ENCODE results near the gene CNTN4. TPM values are rescaled to one million over a fixed set of nuclear protein-coding genes. Genes with fewer than 3 reads are reported as not detected.

CNTN4 gene
- total and polyA plus RNA-seq, 4 donors: 1.2 to 3.8 (median 2.6) TPM

DNA sequence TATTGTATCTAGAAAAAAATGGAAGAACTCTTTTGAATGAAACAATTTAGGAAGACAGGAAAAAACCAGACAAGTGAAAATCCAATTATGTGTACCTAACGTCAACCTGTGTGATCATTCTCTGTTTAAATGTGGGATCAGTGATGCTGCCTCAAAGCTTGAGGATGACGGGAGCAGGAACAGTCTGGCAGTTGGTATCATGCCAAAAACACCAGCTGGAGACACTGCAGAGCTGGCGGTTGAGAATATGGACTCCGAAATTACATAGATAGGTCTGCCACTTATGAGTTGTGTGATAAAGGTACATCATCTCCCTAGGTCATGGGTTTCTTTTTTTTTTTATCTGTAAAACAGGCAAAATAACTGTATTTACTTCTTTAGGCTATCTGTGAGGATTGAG is 480.5 kb downstream of the CNTN4 start:
- TF ChIP-seq HNF4A (conservative IDR thresholded peaks at IDR 0.05): no peak
- 70% methylated on average over 4 of the region's 4 CpGs for WGBS
- Histone ChIP-seq H3K4me3 (ENCODE audit: low read depth in 1 of 3, low read length in 3 of 3) (no peak overlapping the region), H3K9me3 (ENCODE audit: control insufficient read depth in 4 of 4, low read length in 3 of 4) (no peaks in the 10 kb centered on the region), H3K36me3 (ENCODE audit: control insufficient read depth in 4 of 4, insufficient read depth in 3 of 4, low read depth in 1 of 4, low read length in 3 of 4) (no peaks in the 10 kb centered on the region), H3K9ac (ENCODE audit: low read depth in 1 of 2, low read length in 2 of 2) (no peak overlapping the region), H3K27me3 (ENCODE audit: control insufficient read depth in 4 of 4, insufficient read depth in 4 of 4, low read length in 3 of 4) (peaks cover 0 to 2% (median 0%) of the 10 kb centered on the region in 4 donors), H3K4me1 (ENCODE audit: control insufficient read depth in 4 of 4, insufficient read depth in 4 of 4, low read length in 3 of 4) (no peaks in the 10 kb centered on the region), H3K27ac (ENCODE audit: low read depth in 1 of 2, low read length in 2 of 2) (no peak overlapping the region)
- no peak for DNase-seq (ENCODE audit: low spot score)

DNA sequence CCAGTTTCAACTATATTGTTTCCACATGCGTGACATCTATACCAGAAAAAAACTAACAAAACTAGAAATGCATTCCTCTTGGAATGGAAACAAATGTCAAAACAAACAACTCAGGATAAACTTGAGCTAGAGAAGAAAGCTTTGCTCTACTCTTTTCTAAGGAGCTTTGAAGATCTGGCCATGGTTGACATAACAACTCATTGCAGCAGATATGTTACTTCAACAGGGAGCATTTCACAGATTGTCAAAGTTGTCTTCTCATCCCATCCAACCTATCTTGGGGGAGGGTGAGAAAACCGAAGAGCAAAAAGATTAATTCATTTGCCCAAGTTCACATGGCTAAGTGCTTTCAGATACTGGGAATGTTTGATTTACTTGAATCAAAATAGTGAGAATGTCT is 484.4 kb downstream of the CNTN4 start:
- Histone ChIP-seq H3K36me3 (ENCODE audit: control insufficient read depth in 4 of 4, insufficient read depth in 3 of 4, low read depth in 1 of 4, low read length in 3 of 4) (no peaks in the 10 kb centered on the region), H3K4me3 (ENCODE audit: low read depth in 1 of 3, low read length in 3 of 3) (no peak overlapping the region), H3K4me1 (ENCODE audit: control insufficient read depth in 4 of 4, insufficient read depth in 4 of 4, low read length in 3 of 4) (no peaks in the 10 kb centered on the region), H3K27me3 (ENCODE audit: control insufficient read depth in 4 of 4, insufficient read depth in 4 of 4, low read length in 3 of 4) (peaks cover 0 to 2% (median 0%) of the 10 kb centered on the region in 4 donors), H3K9me3 (ENCODE audit: control insufficient read depth in 4 of 4, low read length in 3 of 4) (no peaks in the 10 kb centered on the region), H3K9ac (ENCODE audit: low read depth in 1 of 2, low read length in 2 of 2) (no peak overlapping the region), H3K27ac (ENCODE audit: low read depth in 1 of 2, low read length in 2 of 2) (no peak overlapping the region)
- DNase-seq (ENCODE audit: low spot score): no peak
- TF ChIP-seq NR2F2 (IDR thresholded peaks at IDR 0.05) (no peak), GABPA (IDR thresholded peaks at IDR 0.05 in 1 of 2, conservative IDR thresholded peaks at IDR 0.05 in 1 of 2) (no peak), ATF3 (IDR thresholded peaks at IDR 0.05) (no peak), CTCF (IDR thresholded peaks at IDR 0.05; ENCODE audit: low read depth, low read length, missing input control) (no peak), EGR1 (IDR thresholded peaks at IDR 0.05; ENCODE audit: low read depth in 2 of 2) (no peak), TAF1 (conservative IDR thresholded peaks at IDR 0.05) (no peak), RAD21 (IDR thresholded peaks at IDR 0.05) (no peak)
- TF ChIP-seq, protein P1, sequence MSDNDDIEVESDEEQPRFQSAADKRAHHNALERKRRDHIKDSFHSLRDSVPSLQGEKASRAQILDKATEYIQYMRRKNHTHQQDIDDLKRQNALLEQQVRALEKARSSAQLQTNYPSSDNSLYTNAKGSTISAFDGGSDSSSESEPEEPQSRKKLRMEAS (IDR thresholded peaks at IDR 0.05): no peak
- whole genome bisulfite sequencing: 60% methylated on average over 2 of the region's 2 CpGs

GRCh38 chr3:2589336-2589969 is 490.8 kb downstream of the CNTN4 start:
- DNase-seq (ENCODE audit: low spot score): no peak
- Histone ChIP-seq H3K9ac (ENCODE audit: low read depth in 1 of 2, low read length in 2 of 2) (no peak overlapping the region), H3K4me3 (ENCODE audit: low read depth in 1 of 3, low read length in 3 of 3) (no peak overlapping the region), H3K27me3 (ENCODE audit: control insufficient read depth in 4 of 4, insufficient read depth in 4 of 4, low read length in 3 of 4) (no peaks in the 10 kb centered on the region), H3K36me3 (ENCODE audit: control insufficient read depth in 4 of 4, insufficient read depth in 3 of 4, low read depth in 1 of 4, low read length in 3 of 4) (no peaks in the 10 kb centered on the region), H3K9me3 (ENCODE audit: control insufficient read depth in 4 of 4, low read length in 3 of 4) (no peaks in the 10 kb centered on the region), H3K4me1 (ENCODE audit: control insufficient read depth in 4 of 4, insufficient read depth in 4 of 4, low read length in 3 of 4) (no peaks in the 10 kb centered on the region), H3K27ac (ENCODE audit: low read depth in 1 of 2, low read length in 2 of 2) (no peak overlapping the region)
- TF ChIP-seq EGR1 (IDR thresholded peaks at IDR 0.05; ENCODE audit: low read depth in 2 of 2): no peak
- no peak for TF ChIP-seq REST (IDR thresholded peaks at IDR 0.05)
- TF ChIP-seq, protein P1 (IDR thresholded peaks at IDR 0.05): no peak
- no peak for TF ChIP-seq CTCF (IDR thresholded peaks at IDR 0.05; ENCODE audit: low read depth, low read length, missing input control)
- TF ChIP-seq ATF3 (IDR thresholded peaks at IDR 0.05): no peak
- no peak for TF ChIP-seq JUND (IDR thresholded peaks at IDR 0.05)
- TF ChIP-seq NR2F2 (IDR thresholded peaks at IDR 0.05): no peak
- WGBS: 91% methylated on average over 6 of the region's 6 CpGs

Data from liver (tissue), 9 donors.